HepG2 (cell line): ENCODE measurements around the gene ST3GAL2. TPM values are rescaled to one million over a fixed set of nuclear protein-coding genes. Genes with fewer than 3 reads are reported as not detected.
A peak's percentile ranks its signal among the peaks of the same experiment; 100 is the strongest.

Experiments used
- CENPX ChIP-seq: sonication (generic); formaldehyde crosslinking; IDR thresholded peaks from 2 replicates; pipeline ENCODE4 v1.9.0; 2021; ENCODE audit warnings: mild to moderate bottlenecking, missing genetic modification reagents, moderate library complexity
- HOXD1 ChIP-seq: sonication (generic); formaldehyde crosslinking; IDR thresholded peaks from 2 replicates; pipeline ENCODE4 v1.5.0; 2020; ENCODE audit warnings: missing genetic modification reagents
- IKZF4 ChIP-seq: sonication (generic); formaldehyde crosslinking; IDR thresholded peaks from 2 replicates; pipeline ENCODE4 v1.5.1; 2020; ENCODE audit warnings: borderline replicate concordance, mild to moderate bottlenecking, low read depth, missing genetic modification reagents; ENCODE audit errors: not compliant biosample characterization
- POLR2AphosphoS2 ChIP-seq: IDR thresholded peaks from 2 replicates; pipeline ENCODE4 v1.6.1; 2011; ENCODE audit warnings: low read depth, low read length, improper control_type of control experiment
- ZBTB8A ChIP-seq: sonication (generic); formaldehyde crosslinking; IDR thresholded peaks from 2 replicates; pipeline ENCODE4 v1.4.0; 2020; ENCODE audit warnings: mild to moderate bottlenecking, low read depth, missing genetic modification reagents, borderline replicate concordance
- ZFP37 ChIP-seq: sonication (generic); formaldehyde crosslinking; IDR thresholded peaks from 2 replicates; pipeline ENCODE4 v1.4.0; 2020; ENCODE audit warnings: missing genetic modification reagents, borderline replicate concordance
- ZMYM2 ChIP-seq: sonication (generic); formaldehyde crosslinking; IDR thresholded peaks from 2 replicates; pipeline ENCODE4 v1.8.0; 2022; ENCODE audit warnings: mild to moderate bottlenecking, missing genetic modification reagents
- ZNF350 ChIP-seq: sonication (generic); formaldehyde crosslinking; IDR thresholded peaks from 2 replicates; pipeline ENCODE4 v1.4.0; 2020; ENCODE audit warnings: mild to moderate bottlenecking, low read depth, missing genetic modification reagents, borderline replicate concordance
- ZNF746 ChIP-seq: sonication (generic); formaldehyde crosslinking; IDR thresholded peaks from 2 replicates; pipeline ENCODE4 v1.8.0; 2022; ENCODE audit warnings: mild to moderate bottlenecking, missing genetic modification reagents
- polyA plus RNA-seq, 8 experiments: library from polyadenylated mRNA; depleted of rRNA in 3 of 8; stranded (reverse) in 7 of 8; unstranded in 1 of 8; fragments of >200 nt; fragmentation: Illumina TruSeq in 4 of 8; extraction: Trizol in 4 of 8; gene quantifications; 2 replicates each; pipeline versions ENCODE4 v1.2.1 to v1.2.3, GENCODE V29; 2011 to 2016; ENCODE audit warnings: low read depth in 4 of 8, missing spikeins in 1 of 8, mixed read lengths in 1 of 8; ENCODE audit not compliant: insufficient read depth in 1 of 8
- total RNA-seq, 5 experiments: library from RNA; depleted of rRNA; stranded (reverse); fragments of >200 nt; fragmentation: Illumina TruSeq; extraction: Trizol; gene quantifications; 2 replicates each; pipeline ENCODE4 v1.2.3, GENCODE V29; 2016; ENCODE audit warnings: low read depth in 1 of 5
- TF ChIP-seq, protein P1 (sequence below): sonication (generic); formaldehyde crosslinking; IDR thresholded peaks from 2 replicates; pipeline ENCODE4 v1.4.0; 2020; ENCODE audit warnings: missing genetic modification reagents, mild to moderate bottlenecking, borderline replicate concordance
- TF ChIP-seq, protein P2 (sequence below): sonication (generic); formaldehyde crosslinking; conservative IDR thresholded peaks from 2 replicates; pipeline ENCODE4 v1.4.0; 2020; ENCODE audit warnings: missing genetic modification reagents
- TF ChIP-seq, protein P3 (sequence below): sonication (generic); formaldehyde crosslinking; IDR thresholded peaks from 2 replicates; pipeline ENCODE4 v1.5.0; 2020; ENCODE audit warnings: missing genetic modification reagents
- TF ChIP-seq, protein P4 (sequence below): sonication (generic); formaldehyde crosslinking; IDR thresholded peaks from 2 replicates; pipeline ENCODE4 v1.8.1; 2023; ENCODE audit warnings: mild to moderate bottlenecking, inconsistent platforms, moderate library complexity, missing genetic modification reagents, borderline replicate concordance
- TF ChIP-seq, protein P5 (sequence below): sonication (generic); formaldehyde crosslinking; IDR thresholded peaks from 2 replicates; pipeline ENCODE4 v1.4.0; 2020; ENCODE audit warnings: missing genetic modification reagents; ENCODE audit errors: not compliant biosample characterization
- TF ChIP-seq, protein P6 (sequence below): IDR thresholded peaks from 2 replicates; pipeline ENCODE4 v1.6.1; 2018; ENCODE audit warnings: missing genetic modification reagents
- TF ChIP-seq, protein P7 (sequence below): sonication (generic); formaldehyde crosslinking; IDR thresholded peaks from 2 replicates; pipeline ENCODE4 v1.4.0; 2020; ENCODE audit warnings: missing genetic modification reagents

The ST3GAL2 gene
- total and polyA plus RNA-seq, 2 of the 13 experiments (the other 11 are each of a cell fraction or from before 2014, with no cell fraction given), result 16.3 to 24.9 TPM

DNA sequence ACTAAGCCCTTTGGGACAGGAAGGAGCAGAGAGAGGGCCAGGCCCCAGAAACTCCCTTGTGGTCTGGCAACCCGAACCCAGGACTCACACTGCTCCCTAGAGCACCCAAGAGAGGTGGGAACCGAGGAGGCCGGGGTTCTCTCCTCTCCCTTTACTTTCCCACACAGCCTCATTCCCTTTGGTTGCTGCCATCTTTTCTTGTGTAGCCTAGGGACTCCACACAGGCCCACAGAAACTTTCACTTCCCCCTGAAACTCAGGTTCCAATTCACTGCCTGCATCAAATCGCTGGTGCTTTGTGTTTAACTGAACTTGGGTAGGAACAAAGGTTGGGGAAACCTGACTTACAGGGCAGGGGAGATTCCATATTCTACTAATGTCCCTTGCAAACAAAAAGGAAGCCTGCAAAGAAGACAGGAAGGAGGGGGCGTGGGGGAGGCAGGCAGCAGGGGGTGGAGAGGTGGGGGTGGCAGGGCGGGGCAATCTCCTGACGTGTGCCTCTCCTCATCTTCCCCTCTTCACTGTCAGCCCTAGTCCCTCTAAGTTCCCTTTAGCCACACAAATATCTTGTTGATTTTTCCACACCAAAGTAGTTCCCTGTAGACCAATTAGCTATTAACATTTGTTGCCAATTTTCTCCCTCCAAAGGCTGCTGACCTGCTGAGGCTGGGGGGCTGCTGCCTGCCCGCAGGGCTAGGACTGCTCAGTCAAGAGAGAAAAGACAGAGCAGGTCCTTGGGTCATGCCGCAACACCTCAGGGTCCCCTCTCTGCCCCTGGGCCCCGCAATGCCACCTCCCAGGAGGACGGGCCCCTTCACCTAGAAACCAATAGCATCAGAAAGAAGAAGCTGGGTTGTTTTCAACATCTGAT is 8.0 kb downstream of the ST3GAL2 start (continued):
- TF ChIP-seq, protein P1, sequence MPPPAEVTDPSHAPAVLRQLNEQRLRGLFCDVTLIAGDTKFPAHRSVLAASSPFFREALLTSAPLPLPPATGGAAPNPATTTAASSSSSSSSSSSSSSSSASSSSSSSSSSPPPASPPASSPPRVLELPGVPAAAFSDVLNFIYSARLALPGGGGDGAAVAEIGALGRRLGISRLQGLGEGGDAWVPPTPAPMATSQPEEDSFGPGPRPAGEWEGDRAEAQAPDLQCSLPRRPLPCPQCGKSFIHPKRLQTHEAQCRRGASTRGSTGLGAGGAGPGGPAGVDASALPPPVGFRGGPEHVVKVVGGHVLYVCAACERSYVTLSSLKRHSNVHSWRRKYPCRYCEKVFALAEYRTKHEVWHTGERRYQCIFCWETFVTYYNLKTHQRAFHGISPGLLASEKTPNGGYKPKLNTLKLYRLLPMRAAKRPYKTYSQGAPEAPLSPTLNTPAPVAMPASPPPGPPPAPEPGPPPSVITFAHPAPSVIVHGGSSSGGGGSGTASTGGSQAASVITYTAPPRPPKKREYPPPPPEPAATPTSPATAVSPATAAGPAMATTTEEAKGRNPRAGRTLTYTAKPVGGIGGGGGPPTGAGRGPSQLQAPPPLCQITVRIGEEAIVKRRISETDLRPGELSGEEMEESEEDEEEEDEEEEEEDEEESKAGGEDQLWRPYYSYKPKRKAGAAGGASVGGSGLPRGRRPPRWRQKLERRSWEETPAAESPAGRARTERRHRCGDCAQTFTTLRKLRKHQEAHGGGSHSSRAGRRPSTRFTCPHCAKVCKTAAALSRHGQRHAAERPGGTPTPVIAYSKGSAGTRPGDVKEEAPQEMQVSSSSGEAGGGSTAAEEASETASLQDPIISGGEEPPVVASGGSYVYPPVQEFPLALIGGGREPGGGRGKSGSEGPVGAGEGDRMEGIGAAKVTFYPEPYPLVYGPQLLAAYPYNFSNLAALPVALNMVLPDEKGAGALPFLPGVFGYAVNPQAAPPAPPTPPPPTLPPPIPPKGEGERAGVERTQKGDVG (CRISPR knock-in tag), result 0 out of 2 replicates have a peak, but pooled peaks have one; percentile 24
- no peak for TF ChIP-seq ZFP37 (CRISPR knock-in tag)
- TF ChIP-seq ZBTB8A (CRISPR knock-in tag), result no peak
- TF ChIP-seq CENPX (CRISPR knock-in tag), result no peak
- TF ChIP-seq, protein P2, sequence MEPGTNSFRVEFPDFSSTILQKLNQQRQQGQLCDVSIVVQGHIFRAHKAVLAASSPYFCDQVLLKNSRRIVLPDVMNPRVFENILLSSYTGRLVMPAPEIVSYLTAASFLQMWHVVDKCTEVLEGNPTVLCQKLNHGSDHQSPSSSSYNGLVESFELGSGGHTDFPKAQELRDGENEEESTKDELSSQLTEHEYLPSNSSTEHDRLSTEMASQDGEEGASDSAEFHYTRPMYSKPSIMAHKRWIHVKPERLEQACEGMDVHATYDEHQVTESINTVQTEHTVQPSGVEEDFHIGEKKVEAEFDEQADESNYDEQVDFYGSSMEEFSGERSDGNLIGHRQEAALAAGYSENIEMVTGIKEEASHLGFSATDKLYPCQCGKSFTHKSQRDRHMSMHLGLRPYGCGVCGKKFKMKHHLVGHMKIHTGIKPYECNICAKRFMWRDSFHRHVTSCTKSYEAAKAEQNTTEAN (CRISPR knock-in tag), result no peak
- TF ChIP-seq IKZF4, result no peak
- no peak for TF ChIP-seq ZNF746
- TF ChIP-seq, protein P3, sequence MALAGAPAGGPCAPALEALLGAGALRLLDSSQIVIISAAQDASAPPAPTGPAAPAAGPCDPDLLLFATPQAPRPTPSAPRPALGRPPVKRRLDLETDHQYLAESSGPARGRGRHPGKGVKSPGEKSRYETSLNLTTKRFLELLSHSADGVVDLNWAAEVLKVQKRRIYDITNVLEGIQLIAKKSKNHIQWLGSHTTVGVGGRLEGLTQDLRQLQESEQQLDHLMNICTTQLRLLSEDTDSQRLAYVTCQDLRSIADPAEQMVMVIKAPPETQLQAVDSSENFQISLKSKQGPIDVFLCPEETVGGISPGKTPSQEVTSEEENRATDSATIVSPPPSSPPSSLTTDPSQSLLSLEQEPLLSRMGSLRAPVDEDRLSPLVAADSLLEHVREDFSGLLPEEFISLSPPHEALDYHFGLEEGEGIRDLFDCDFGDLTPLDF (CRISPR knock-in tag), result no peak
- TF ChIP-seq ZMYM2 (CRISPR knock-in tag), result no peak
- 0 out of 2 replicates have a peak, but pooled peaks have one; percentile 43 for TF ChIP-seq HOXD1 (CRISPR knock-in tag)
- no peak for TF ChIP-seq ZNF350 (CRISPR knock-in tag)
- TF ChIP-seq POLR2AphosphoS2, result no peak
- TF ChIP-seq, protein P4, sequence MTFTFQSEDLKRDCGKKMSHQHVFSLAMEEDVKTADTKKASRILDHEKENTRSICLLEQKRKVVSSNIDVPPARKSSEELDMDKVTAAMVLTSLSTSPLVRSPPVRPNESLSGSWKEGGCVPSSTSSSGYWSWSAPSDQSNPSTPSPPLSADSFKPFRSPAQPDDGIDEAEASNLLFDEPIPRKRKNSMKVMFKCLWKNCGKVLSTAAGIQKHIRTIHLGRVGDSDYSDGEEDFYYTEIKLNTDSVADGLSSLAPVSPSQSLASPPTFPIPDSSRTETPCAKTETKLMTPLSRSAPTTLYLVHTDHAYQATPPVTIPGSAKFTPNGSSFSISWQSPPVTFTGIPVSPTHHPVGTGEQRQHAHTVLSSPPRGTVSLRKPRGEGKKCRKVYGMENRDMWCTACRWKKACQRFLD (CRISPR knock-in tag), result no peak
- TF ChIP-seq, protein P5, sequence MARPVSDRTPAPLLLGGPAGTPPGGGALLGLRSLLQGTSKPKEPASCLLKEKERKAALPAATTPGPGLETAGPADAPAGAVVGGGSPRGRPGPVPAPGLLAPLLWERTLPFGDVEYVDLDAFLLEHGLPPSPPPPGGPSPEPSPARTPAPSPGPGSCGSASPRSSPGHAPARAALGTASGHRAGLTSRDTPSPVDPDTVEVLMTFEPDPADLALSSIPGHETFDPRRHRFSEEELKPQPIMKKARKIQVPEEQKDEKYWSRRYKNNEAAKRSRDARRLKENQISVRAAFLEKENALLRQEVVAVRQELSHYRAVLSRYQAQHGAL (CRISPR knock-in tag), result no peak
- TF ChIP-seq, protein P6, sequence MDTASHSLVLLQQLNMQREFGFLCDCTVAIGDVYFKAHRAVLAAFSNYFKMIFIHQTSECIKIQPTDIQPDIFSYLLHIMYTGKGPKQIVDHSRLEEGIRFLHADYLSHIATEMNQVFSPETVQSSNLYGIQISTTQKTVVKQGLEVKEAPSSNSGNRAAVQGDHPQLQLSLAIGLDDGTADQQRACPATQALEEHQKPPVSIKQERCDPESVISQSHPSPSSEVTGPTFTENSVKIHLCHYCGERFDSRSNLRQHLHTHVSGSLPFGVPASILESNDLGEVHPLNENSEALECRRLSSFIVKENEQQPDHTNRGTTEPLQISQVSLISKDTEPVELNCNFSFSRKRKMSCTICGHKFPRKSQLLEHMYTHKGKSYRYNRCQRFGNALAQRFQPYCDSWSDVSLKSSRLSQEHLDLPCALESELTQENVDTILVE (CRISPR knock-in tag), result no peak
- TF ChIP-seq, protein P7, sequence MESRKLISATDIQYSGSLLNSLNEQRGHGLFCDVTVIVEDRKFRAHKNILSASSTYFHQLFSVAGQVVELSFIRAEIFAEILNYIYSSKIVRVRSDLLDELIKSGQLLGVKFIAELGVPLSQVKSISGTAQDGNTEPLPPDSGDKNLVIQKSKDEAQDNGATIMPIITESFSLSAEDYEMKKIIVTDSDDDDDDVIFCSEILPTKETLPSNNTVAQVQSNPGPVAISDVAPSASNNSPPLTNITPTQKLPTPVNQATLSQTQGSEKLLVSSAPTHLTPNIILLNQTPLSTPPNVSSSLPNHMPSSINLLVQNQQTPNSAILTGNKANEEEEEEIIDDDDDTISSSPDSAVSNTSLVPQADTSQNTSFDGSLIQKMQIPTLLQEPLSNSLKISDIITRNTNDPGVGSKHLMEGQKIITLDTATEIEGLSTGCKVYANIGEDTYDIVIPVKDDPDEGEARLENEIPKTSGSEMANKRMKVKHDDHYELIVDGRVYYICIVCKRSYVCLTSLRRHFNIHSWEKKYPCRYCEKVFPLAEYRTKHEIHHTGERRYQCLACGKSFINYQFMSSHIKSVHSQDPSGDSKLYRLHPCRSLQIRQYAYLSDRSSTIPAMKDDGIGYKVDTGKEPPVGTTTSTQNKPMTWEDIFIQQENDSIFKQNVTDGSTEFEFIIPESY (CRISPR knock-in tag), result 0 out of 2 replicates have a peak, but pooled peaks have one; percentile 16
